ENCODE measurements around the gene RERG.

Gene RERG

GRCh38 chr12:15184484-15184883, 36.7 kb downstream of the RERG start:
- DNase-seq: no peak

DNA sequence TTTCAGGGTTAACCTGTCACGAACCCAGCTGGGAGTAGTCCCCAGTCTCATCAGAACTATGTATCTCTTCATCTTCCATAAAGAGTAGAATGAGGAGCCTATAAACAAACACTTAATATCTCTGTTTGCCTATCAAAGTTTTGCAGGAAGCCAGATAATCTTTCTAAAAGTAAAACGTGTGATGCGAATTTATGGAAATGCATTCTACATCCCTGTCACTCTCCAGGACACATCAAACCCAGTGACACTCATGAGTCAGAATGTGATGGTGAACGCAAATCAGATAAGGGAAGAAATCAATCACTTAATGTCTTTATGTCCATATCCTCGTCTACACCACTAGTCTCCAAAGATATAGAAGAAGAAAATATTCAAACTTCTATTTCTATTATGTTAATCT, 37.4 kb downstream of the RERG start:
- no peak for DNase-seq

DNA sequence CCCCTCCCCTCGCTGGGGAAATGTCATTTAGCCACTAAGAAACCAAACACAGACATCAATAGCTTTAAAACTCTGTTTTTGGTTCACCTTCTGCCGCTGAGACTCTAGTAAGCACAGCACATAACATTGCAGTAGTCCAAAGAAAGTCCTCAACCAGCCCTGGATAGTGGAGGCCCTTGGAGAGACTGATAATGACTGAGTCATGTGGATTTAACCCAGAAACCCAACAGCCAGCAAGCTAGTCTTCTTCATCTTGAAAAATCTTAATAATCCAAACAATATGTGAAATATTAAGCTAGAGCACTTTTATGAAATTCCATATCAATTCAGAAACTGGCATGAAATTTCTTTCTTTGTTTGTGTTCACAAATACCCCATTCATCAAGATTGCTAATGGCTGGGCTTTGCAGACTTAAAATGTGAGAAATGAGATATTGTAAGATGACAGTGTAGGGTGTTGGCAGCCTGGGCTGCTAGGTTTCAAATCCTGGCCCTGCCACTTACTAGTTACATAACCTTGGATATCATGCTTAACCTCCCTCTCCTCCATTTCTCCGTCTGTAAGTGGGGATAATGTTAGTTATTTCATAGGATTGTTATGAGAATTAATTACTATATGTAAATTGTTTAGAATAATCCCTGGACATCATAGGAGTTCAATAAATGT, 40.1 kb downstream of the RERG start:
- DNase-seq: no peak

- DNase-seq: no peak
These were observed 40.9 kb downstream of the RERG start for GRCh38 chr12:15180325-15180724.

- no peak for DNase-seq
These were observed 41.5 kb downstream of the RERG start for GRCh38 chr12:15179672-15180071.

- no peak for DNase-seq
These were observed 48.1 kb downstream of the RERG start for GRCh38 chr12:15173142-15173541.

GRCh38 chr12:15172060-15172822, 49.0 kb downstream of the RERG start:
- no peak for DNase-seq

GRCh38 chr12:15171012-15171655, 50.1 kb downstream of the RERG start:
- no peak for DNase-seq

- DNase-seq: no peak
These were observed 53.1 kb downstream of the RERG start for GRCh38 chr12:15168026-15168678.

- DNase-seq: no peak
These were observed 56.1 kb downstream of the RERG start for GRCh38 chr12:15165012-15165659.

GRCh38 chr12:15163030-15163976, 57.9 kb downstream of the RERG start:
- DNase-seq: no peak

- DNase-seq: no peak
These were observed 63.1 kb downstream of the RERG start for GRCh38 chr12:15158083-15158482.

- DNase-seq: no peak
These were observed 63.9 kb downstream of the RERG start for GRCh38 chr12:15157269-15157671.

- no peak for DNase-seq
These were observed 65.9 kb downstream of the RERG start for GRCh38 chr12:15155271-15155670.

GRCh38 chr12:15154103-15154502, 67.1 kb downstream of the RERG start:
- no peak for DNase-seq

- no peak for DNase-seq
These were observed 68.3 kb downstream of the RERG start for GRCh38 chr12:15152868-15153267.

DNA sequence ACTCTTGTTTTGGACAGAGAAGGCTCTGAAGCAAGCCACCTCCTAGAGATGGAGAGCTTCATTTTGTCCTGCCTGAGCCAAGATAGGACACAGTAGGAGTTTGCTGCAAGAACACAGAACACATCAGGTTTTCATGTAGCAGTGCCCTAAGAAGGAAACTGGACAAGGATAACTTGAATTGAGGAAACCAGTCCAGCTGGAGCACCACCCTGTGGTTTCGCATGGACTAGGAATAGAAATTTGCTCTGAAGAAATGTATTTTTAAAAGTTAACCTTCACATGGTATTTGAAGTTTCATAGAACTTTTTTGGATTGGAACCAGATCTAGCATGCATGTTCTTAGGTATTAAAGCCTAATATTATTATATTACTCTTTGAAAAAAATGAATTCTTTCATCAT, 68.8 kb downstream of the RERG start:
- no peak for DNase-seq

DNA sequence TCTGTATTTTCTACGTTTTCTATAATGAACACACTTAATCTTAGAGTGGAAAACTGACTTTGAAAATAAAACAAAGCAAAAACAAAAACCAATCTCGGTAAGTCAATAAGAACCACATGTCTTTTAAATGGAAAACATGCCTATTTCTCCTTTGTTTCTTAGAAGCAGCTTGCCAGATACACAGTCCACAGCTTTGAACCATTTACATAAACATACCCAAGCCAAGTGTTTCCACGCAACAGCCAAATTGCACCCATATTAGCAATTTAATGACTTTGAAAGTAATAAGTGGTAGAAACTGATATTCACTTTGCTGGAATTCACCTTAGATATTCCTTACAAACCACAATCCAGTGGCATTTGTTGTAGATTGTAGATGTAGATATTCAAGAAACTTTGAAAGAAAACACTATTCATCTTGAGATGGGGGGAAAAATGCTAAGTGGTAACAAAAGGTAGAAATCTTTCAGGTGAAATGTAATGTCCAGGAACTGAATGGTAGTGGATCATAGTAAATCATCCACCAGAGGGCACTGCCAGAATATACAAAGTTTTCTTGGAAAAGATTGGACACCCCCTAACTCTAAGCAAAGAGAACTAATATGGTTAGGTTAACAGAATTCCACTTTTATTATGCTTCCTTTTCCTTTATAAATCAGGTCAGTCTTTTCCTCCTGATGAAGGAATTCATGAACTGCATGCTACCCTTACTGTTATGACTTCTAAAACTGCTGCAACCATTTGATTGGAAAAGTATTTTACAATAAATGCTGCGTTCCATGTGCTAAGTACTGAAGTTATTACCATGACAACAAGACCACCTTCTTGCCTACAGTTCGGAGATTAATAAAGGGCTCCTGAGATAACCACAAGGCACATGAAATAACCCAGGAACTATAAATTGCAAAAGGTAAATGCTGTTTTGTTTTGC, 69.8 kb downstream of the RERG start:
- DNase-seq: no peak

DNA sequence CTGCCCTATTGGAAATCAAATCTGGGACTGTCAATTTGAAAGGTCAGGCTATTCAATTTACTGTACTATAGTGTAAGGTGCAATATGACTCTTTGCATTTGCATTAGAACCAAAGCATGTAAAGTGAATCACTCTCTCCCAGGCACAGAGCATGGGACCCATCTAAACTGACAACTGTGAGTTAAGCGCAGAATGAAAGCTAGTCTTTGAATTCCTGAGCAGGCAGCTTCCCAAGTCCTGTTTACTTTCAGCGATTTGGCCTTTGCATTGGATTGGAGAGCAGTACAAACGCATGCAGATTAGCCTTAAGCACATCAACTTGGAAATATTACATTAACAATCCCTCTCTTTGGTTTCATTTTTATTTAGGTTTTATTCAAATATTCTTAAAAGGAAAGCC, 74.6 kb downstream of the RERG start:
- DNase-seq: no peak

- no peak for DNase-seq
These were observed 77.8 kb downstream of the RERG start for GRCh38 chr12:15143467-15143866.

- DNase-seq: no peak
These were observed 78.5 kb downstream of the RERG start for GRCh38 chr12:15142711-15143110.

Measured in NCI-H510A (cell line).